GM11168 (cell line): ENCODE results near the gene LANCL2.

Experiments
- in situ Hi-C: fragments of 300-500 bp; cut with MboI; formaldehyde crosslinking; loops from one replicate; pipeline ENCODE4 v1.12.0; 2022; ENCODE audit warnings: low sequenced_read_pairs; ENCODE audit not compliant: unreplicated experiment

Gene LANCL2

GRCh38 chr7:55400191-55400590 lies 35.1 kb downstream of the LANCL2 start:
- in situ Hi-C loops: loop anchor here (25.0 kb wide), 1 partner anchor 638 kb away; the partner anchor contains the start of gene SEC61G

- in situ Hi-C loops: loop anchor here (25.0 kb wide), 1 partner anchor 640 kb away; the partner anchor contains the start of gene SEC61G
These were observed 37.4 kb downstream of the LANCL2 start for GRCh38 chr7:55402506-55402905.

GRCh38 chr7:55405856-55406541 lies 40.9 kb downstream of the LANCL2 start:
- in situ Hi-C loops: loop anchor here (25.0 kb wide), 1 partner anchor 644 kb away; the partner anchor contains the start of gene SEC61G

GRCh38 chr7:55409482-55410225 lies 44.5 kb downstream of the LANCL2 start:
- in situ Hi-C loops: loop anchor here (10.0 to 25.0 kb wide), 2 partner anchors 125 to 647 kb away; partner anchors contain the start of gene SEC61G

- in situ Hi-C loops: loop anchor here (10.0 to 25.0 kb wide), 2 partner anchors 126 to 648 kb away; partner anchors contain the start of gene SEC61G
These were observed 45.6 kb downstream of the LANCL2 start for GRCh38 chr7:55410667-55411239.

- in situ Hi-C loops: loop anchor here (10.0 to 25.0 kb wide), 2 partner anchors 127 to 650 kb away; partner anchors contain the start of gene SEC61G
These were observed 46.7 kb downstream of the LANCL2 start for GRCh38 chr7:55411844-55412243.

GRCh38 chr7:55413442-55413841 lies 48.3 kb downstream of the LANCL2 start:
- in situ Hi-C loops: loop anchor here (10.0 to 25.0 kb wide), 2 partner anchors 129 to 651 kb away; partner anchors contain the start of gene SEC61G

- in situ Hi-C loops: loop anchor here (10.0 to 25.0 kb wide), 2 partner anchors 130 to 653 kb away; partner anchors contain the start of gene SEC61G
These were observed 50.1 kb downstream of the LANCL2 start for GRCh38 chr7:55415173-55415778.

GRCh38 chr7:55417456-55417855 lies 52.3 kb downstream of the LANCL2 start:
- in situ Hi-C loops: loop anchor here (10.0 to 25.0 kb wide), 2 partner anchors 133 to 655 kb away; partner anchors contain the start of gene SEC61G

GRCh38 chr7:55420530-55420929 lies 55.4 kb downstream of the LANCL2 start:
- in situ Hi-C loops: loop anchor here (25.0 kb wide), 1 partner anchor 658 kb away; the partner anchor contains the start of gene SEC61G

- in situ Hi-C loops: loop anchor here (25.0 kb wide), 1 partner anchor 661 kb away; the partner anchor contains the start of gene SEC61G
These were observed 58.2 kb downstream of the LANCL2 start for GRCh38 chr7:55423277-55423711.

GRCh38 chr7:55423891-55424290 lies 58.8 kb downstream of the LANCL2 start:
- in situ Hi-C loops: loop anchor here (25.0 kb wide), 1 partner anchor 662 kb away; the partner anchor contains the start of gene SEC61G

- in situ Hi-C loops: no loop called here
These were observed 60.1 kb downstream of the LANCL2 start for GRCh38 chr7:55425141-55425752.

- in situ Hi-C loops: no loop called here
These were observed 61.5 kb downstream of the LANCL2 start for GRCh38 chr7:55426676-55427075.

GRCh38 chr7:55427342-55427741 lies 62.2 kb downstream of the LANCL2 start:
- in situ Hi-C loops: no loop called here

GRCh38 chr7:55427800-55428199 lies 62.7 kb downstream of the LANCL2 start:
- in situ Hi-C loops: no loop called here

- in situ Hi-C loops: no loop called here
These were observed 64.8 kb downstream of the LANCL2 start for GRCh38 chr7:55429835-55430499.

GRCh38 chr7:55431898-55432297 lies 66.8 kb downstream of the LANCL2 start:
- in situ Hi-C loops: no loop called here

GRCh38 chr7:55432506-55432905 lies 67.4 kb downstream of the LANCL2 start:
- in situ Hi-C loops: no loop called here
